H54 (cell line): ENCODE measurements around the gene ATP6V0B.

Experiments
- DNase-seq: peaks from one replicate; pipeline ENCODE4 v3.0.0; 2011; ENCODE audit warnings: low spot score, mixed read lengths; ENCODE audit not compliant: insufficient read length
- FAIRE-seq: peaks from 3 replicates; lab custom pipeline; 2011; peaks lifted over from hg19 to GRCh38; lab: Jason Lieb, UNC
- POLR2A ChIP-seq: IDR thresholded peaks from 2 replicates; pipeline ENCODE4 v1.6.1; 2011; ENCODE audit warnings: low read depth, mild to moderate bottlenecking, low read length

The ATP6V0B gene

GRCh38 chr1:44021156-44021555, 46.4 kb downstream of the ATP6V0B start:
- FAIRE-seq: no peak
- TF ChIP-seq POLR2A: no peak

DNA sequence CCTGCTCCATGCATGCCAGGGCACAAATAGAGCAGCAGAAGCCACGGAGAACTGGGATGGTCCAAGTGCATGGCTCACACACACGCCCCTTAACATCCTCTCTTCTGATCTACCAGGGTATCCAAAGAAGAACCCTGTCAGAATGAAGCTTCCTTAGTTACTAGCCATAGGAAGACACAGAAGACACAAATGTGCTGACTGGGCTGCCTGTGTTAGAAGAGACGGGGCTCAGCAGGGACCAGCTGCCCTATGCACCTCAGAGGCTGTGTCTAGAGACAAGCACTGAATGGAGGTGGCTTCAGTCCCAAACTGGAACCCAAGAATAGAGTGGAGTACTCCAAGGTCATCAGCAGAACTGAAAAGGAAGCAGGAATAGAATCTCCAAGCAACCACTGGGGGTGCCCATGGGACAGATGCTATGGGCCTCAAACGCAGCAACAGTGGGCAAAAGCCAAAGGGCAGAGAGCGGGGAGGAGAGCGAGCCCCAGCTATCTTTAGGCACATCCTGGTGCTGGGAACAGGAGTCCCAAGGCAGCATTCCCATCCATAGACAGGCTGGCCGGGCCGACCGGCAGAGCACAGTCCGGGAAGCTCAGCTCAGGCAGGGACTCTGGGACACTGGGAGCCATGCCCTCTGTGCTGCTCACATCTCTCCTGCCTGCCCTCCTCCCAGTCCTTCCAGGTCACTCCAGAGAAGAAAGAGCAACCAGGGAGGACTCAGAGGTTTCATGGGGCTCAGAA, 47.0 kb downstream of the ATP6V0B start:
- no peak for DNase-seq
- no peak for FAIRE-seq

More at GRCh38 chr1:44021156-44021555, 46.4 kb downstream of the ATP6V0B start:
- no peak for DNase-seq

GRCh38 chr1:44024031-44024902, 49.5 kb downstream of the ATP6V0B start:
- FAIRE-seq: no peak
- no peak for TF ChIP-seq POLR2A
- no peak for DNase-seq

More for the DNA sequence above, 47.0 kb downstream of the ATP6V0B start:
- no peak for TF ChIP-seq POLR2A

DNA sequence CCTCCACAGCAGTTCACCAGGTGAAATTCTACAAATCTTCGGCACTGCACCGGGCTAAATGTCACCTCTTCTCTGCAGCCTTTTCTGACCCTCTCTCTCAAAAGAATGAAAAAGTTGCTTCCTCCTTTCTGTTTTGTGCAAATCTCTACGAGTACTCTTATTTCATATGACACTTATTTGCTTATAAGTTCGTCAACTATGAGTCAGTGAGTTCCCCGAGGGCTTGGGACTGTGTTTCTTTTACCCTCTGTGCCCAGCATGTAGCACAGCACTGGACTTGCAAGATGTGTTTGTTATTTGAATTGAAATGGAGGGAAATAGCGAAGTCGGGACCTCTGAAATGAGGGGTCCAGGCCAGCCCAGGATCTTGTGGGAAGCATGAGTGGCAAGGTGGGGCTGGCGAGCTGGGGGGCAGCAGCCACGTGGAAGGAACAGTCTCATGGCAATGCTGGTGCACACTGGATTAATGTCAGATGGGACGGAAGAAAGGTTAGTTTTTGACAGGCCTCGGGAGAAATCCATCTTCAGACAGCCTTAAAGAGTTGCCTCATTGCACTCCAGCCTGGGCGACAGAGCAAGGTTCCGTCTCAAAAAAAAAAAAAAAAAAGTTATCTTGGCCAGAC, 50.3 kb downstream of the ATP6V0B start:
- DNase-seq: no peak
- no peak for TF ChIP-seq POLR2A
- FAIRE-seq: no peak

GRCh38 chr1:44025816-44026215, 51.1 kb downstream of the ATP6V0B start:
- FAIRE-seq (no peak), DNase-seq (no peak)
- TF ChIP-seq POLR2A: no peak

- no peak for DNase-seq
Observed at GRCh38 chr1:44027320-44027719, 52.6 kb downstream of the ATP6V0B start.

More at GRCh38 chr1:44027320-44027719, 52.6 kb downstream of the ATP6V0B start:
- no peak for FAIRE-seq
- no peak for TF ChIP-seq POLR2A
